Stimulated activated CD8-positive, alpha-beta memory T cell treated with anti-CD3 and anti-CD28 coated beads, Interleukin-4, amount 100 ng/mL, for 1 hour (primary cell): ENCODE measurements around the gene STKLD1.
"Not testable (repeated sequence)": the region's sequence is repeated elsewhere in the genome, so short reads cannot be mapped to it uniquely, and the experiment has no call there.

Experiments used
- DNase-seq, 2 donors: peaks; one replicate each; pipeline ENCODE4 v3.0.0-alpha.2; 2020; ENCODE audit warnings: low read depth in 2 of 2, low spot score in 1 of 2

Gene STKLD1

GRCh38 chr9:133382507-133383141 lies 6.5 kb downstream of the STKLD1 start:
- no peak for DNase-seq

GRCh38 chr9:133383438-133383837 lies 7.3 kb downstream of the STKLD1 start:
- no peak for DNase-seq

- no peak for DNase-seq
Measured at GRCh38 chr9:133384736-133385321, 8.7 kb downstream of the STKLD1 start.

GRCh38 chr9:133385452-133385851 lies 9.3 kb downstream of the STKLD1 start:
- DNase-seq, result no peak

GRCh38 chr9:133386338-133386737 lies 10.2 kb downstream of the STKLD1 start:
- no peak for DNase-seq

- no peak for DNase-seq
Measured at GRCh38 chr9:133387680-133388079, 11.5 kb downstream of the STKLD1 start.

- no peak for DNase-seq
Measured at GRCh38 chr9:133389025-133389557, 12.9 kb downstream of the STKLD1 start.

GRCh38 chr9:133389562-133389961 lies 13.4 kb downstream of the STKLD1 start:
- DNase-seq, result no peak

GRCh38 chr9:133390713-133391112 lies 14.5 kb downstream of the STKLD1 start:
- DNase-seq, result no peak

- DNase-seq, result not testable (repeated sequence)
Measured at GRCh38 chr9:133391449-133391848, 15.3 kb downstream of the STKLD1 start.

- DNase-seq, result not testable (repeated sequence)
Measured at GRCh38 chr9:133392308-133392707, 16.1 kb downstream of the STKLD1 start.

GRCh38 chr9:133393399-133393798 lies 17.2 kb downstream of the STKLD1 start:
- DNase-seq, result no peak

- DNase-seq, result no peak
Measured at GRCh38 chr9:133394687-133395271, 18.6 kb downstream of the STKLD1 start.

- DNase-seq, result no peak
Measured at GRCh38 chr9:133396952-133397351, 20.8 kb downstream of the STKLD1 start.

GRCh38 chr9:133397370-133397769 lies 21.2 kb downstream of the STKLD1 start:
- DNase-seq, result no peak

GRCh38 chr9:133397895-133398294 lies 21.7 kb downstream of the STKLD1 start:
- DNase-seq, result no peak

GRCh38 chr9:133400292-133400691 lies 24.1 kb downstream of the STKLD1 start:
- DNase-seq, result no peak

- no peak for DNase-seq
Measured at GRCh38 chr9:133401588-133401987, 25.4 kb downstream of the STKLD1 start.

- DNase-seq, result no peak
Measured at GRCh38 chr9:133402689-133403088, 26.5 kb downstream of the STKLD1 start.

GRCh38 chr9:133403766-133404453 lies 27.7 kb downstream of the STKLD1 start:
- peak; percentile 19 to 34 for DNase-seq

- DNase-seq, result no peak
Measured at GRCh38 chr9:133404454-133405002, 28.4 kb downstream of the STKLD1 start.
